ENCODE results near the gene FZD7.

FZD7 gene

GRCh38 chr2:201990069-201990468 is 43.6 kb upstream of the FZD7 start:
- TF ChIP-seq CTCF (conservative IDR thresholded peaks at IDR 0.05; ENCODE audit: low read depth, low read length) = no peak
- DNase-seq (ENCODE audit: low read depth) = no peak
- no peak overlapping the region for H3K4me3 ChIP-seq (ENCODE audit: low read depth, low read length)

- H3K4me3 ChIP-seq (ENCODE audit: low read depth, low read length) = no peak overlapping the region
- TF ChIP-seq CTCF (conservative IDR thresholded peaks at IDR 0.05; ENCODE audit: low read depth, low read length) = no peak
- no peak for DNase-seq (ENCODE audit: low read depth)
Measured at GRCh38 chr2:201992960-201993359, 40.7 kb upstream of the FZD7 start.

- TF ChIP-seq CTCF (conservative IDR thresholded peaks at IDR 0.05; ENCODE audit: low read depth, low read length) = no peak
- H3K4me3 ChIP-seq (ENCODE audit: low read depth, low read length) = no peak overlapping the region
- DNase-seq (ENCODE audit: low read depth) = no peak
Measured at GRCh38 chr2:201994973-201995638, 38.5 kb upstream of the FZD7 start.

- no peak for TF ChIP-seq CTCF (conservative IDR thresholded peaks at IDR 0.05; ENCODE audit: low read depth, low read length)
- DNase-seq (ENCODE audit: low read depth) = no peak
- H3K4me3 ChIP-seq (ENCODE audit: low read depth, low read length) = no peak overlapping the region
Measured at GRCh38 chr2:201996006-201996405, 37.6 kb upstream of the FZD7 start.

- H3K4me3 ChIP-seq (ENCODE audit: low read depth, low read length) = no peak overlapping the region
- no peak for TF ChIP-seq CTCF (conservative IDR thresholded peaks at IDR 0.05; ENCODE audit: low read depth, low read length)
- DNase-seq (ENCODE audit: low read depth) = no peak
Measured at GRCh38 chr2:201996679-201997314, 36.9 kb upstream of the FZD7 start.

GRCh38 chr2:201999279-201999678 is 34.4 kb upstream of the FZD7 start:
- DNase-seq (ENCODE audit: low read depth) = no peak
- no peak for TF ChIP-seq CTCF (conservative IDR thresholded peaks at IDR 0.05; ENCODE audit: low read depth, low read length)
- no peak overlapping the region for H3K4me3 ChIP-seq (ENCODE audit: low read depth, low read length)

- DNase-seq (ENCODE audit: low read depth) = no peak
- H3K4me3 ChIP-seq (ENCODE audit: low read depth, low read length) = no peak overlapping the region
- no peak for TF ChIP-seq CTCF (conservative IDR thresholded peaks at IDR 0.05; ENCODE audit: low read depth, low read length)
Measured at GRCh38 chr2:202001826-202002225, 31.8 kb upstream of the FZD7 start.
